Jurkat, Clone E6-1 (cell line): ENCODE results near the gene CNTN6.

ENCODE experiments used
- DNase-seq: peaks from one replicate; pipeline ENCODE4 v3.0.0-alpha.2; 2011; ENCODE audit warnings: low read depth, low spot score
- H3K4me3 ChIP-seq: 2 replicates; pipeline ENCODE4 v1.5.1; 2011; ENCODE audit warnings: mild to moderate bottlenecking, low read length, control low read depth, moderate library complexity

The CNTN6 gene

DNA sequence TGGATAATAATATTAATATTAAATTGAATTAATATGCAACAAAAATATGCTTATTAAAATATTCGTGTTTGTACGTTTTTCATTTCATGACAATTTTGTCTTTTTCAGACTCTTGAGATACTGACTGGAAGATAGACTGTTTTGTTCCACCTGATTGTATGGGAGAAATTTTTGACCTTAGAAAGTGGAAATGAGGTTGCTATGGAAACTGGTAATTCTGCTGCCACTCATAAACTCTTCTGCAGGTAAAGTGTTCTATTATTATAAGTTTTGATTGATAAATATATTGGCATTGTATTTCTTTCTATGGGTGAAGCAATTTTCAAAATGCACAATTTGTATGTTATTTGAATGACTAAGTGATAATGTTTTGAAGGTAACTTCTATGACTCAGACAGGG is 55.0 kb downstream of the CNTN6 start:
- H3K4me3 ChIP-seq, result no peak overlapping the region
- no peak for DNase-seq

DNA sequence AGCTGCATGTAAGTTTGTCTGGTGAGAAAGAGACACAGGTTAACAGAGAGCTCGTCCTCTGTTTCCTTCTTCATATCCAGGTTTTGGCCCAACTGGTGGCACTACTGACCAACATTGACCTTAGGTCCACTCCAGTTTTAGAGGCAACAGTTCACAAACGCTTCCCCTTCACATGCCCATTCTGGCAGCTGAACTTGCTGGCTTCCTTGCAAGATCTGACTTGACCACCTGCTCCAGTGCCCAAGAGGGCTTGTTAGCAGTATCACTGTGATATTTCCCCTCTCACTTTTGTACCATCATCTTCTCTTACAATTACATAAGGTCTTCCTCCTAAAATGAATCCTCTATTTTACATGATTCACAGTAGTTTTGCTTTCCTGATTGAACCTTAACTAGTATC is 71.3 kb downstream of the CNTN6 start:
- DNase-seq, result no peak
- H3K4me3 ChIP-seq, result no peak overlapping the region

DNA sequence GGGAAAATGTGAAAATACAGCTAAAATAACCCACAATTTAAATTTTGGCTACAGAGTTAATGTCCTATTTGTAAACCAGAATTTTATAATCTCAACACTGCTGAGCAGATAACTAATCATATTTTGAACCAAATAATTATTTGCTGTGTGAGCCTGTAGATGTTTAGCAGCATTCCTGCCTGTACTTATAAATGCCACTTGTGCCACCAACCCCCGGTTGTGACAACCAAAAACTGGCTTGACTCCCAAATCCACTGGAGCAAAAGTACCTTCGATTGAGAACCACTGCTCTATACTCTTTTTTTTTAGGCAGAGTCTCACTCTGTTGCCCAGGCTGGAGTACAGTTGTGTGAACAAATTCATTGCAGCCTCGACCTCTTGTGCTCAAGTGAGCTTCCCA is 78.5 kb downstream of the CNTN6 start:
- H3K4me3 ChIP-seq, result no peak overlapping the region
- no peak for DNase-seq

DNA sequence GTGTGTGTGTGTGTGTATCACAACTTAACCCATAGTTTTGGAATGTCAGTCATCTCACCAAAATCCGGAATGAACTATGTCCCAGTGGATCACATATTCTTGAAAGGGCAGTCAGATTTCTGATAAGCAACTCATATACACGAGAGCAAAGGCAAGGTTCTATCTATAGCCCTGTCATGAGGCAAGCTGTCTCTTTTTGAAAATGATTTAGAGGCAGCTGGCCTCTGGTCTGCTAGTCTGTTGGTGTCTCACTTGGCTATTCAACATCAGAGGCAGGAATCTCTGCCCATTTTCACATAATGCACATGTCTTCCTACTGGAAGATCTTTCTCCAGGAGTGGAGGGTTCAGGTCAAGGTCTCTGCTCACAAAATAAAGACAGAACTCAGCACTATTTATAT is 79.8 kb downstream of the CNTN6 start:
- H3K4me3 ChIP-seq, result no peak overlapping the region
- DNase-seq, result no peak

DNA sequence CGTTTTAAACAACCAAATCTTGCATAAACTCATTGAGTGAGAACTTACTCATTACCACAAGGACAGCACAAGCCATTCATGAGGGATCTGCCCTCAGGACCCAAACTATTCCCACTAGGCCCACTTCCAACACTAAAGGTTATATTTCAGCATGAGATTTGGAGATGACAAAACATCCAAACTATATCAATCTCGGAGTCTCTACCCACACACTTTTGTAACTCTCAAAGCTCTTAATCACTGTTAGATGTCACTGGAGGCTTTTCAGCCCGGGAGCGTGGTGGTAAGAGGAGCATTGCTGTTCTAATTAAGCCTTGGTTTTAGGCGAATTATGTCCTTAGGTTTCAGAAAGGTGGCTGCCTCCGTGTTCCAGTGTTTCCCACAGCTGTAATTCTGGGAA is 86.3 kb downstream of the CNTN6 start:
- no peak for DNase-seq

DNA sequence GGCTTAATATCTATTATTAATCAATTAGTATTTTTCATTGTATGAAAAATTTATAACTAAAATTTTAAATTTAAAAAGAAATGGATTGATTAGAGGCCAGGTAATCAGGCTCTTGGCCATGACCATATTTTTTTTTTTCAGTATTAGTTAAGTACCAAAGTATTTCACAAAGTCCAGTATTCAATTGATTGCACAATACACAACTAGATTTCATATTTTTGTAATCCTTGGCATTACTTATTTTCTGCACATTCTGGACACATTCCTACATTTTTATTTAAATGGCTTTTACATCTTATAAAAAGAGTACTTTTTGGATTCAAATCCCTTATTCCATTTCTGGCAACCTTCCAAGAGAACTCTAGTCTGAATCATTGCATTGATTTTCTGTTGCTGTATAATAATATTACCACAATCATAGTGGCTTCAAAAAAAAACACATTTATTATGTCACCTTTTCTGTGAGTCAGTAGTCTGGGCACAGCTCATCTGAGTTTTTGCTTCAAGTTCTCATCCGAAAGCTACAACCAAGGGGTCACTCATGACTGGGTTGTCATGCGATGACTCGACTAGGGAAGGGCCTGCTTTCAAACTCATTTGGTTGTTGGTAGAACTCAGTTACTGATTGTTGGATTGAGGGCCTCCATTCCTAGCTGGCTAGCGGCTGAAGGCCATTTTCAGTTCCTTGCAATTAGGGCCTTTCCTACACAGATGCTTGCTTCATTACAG is 90.7 kb downstream of the CNTN6 start:
- DNase-seq, result no peak

More for the DNA sequence above, 86.3 kb downstream of the CNTN6 start:
- H3K4me3 ChIP-seq, result no peak overlapping the region

DNA sequence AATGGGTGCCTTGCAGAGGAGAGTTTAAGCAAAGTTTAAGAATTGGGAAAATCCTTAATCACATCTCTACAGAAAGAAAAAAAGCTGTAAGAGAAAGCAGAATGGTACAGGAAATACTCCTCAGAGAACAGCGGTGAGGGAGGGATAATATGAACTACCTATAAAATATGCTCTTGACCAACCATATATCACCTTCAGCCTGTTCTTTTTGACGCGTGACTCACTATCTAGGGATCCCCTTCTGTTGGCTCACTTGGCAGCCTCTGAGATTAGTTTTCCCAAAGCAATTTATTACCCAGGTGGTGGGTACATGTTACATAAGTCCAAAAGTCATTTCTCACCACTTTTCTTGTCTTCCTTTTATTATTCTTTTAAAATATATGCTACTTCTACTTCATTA is 97.7 kb downstream of the CNTN6 start:
- no peak overlapping the region for H3K4me3 ChIP-seq
- DNase-seq, result no peak

More for the DNA sequence above, 90.7 kb downstream of the CNTN6 start:
- H3K4me3 ChIP-seq, result no peak overlapping the region

DNA sequence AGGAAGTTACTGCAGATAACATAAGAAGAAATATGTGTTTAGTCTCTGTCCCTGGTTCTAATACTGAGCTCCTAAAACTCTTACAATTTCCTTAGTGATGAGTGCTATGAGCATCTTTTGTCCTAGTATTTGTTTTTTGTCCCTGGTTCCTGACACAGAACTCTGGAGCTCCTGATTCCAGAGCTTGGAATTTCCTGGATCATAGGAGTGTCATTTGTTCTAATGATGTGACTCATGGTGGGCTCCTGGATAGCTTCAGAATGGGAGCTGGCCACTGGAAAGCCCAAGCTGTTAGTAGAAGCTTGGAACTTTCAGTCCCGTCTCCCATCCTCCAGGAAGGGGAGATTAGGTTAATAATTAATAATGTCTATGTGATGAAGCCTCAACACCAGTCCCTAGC is 98.2 kb downstream of the CNTN6 start:
- no peak overlapping the region for H3K4me3 ChIP-seq
- no peak for DNase-seq

DNA sequence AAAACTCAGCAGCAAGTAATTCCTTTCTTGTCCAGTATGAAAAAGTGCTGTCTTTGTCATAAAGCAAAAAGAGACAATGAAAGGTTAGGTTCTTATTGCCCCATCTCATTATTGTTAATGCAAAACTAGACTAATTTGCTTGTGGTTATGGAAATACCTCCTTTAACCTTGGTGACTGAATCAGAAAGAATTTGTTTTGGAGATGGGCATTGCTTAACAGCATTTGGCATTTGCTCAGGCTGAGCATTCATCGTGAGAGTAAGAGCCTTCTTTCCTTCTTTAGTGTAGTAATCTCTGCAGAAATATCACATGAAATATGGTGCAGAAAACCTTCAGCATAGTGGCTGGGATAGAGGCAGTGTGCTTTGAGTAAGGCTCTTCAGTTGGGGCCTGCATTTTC is 103.1 kb downstream of the CNTN6 start:
- H3K4me3 ChIP-seq, result no peak overlapping the region
- DNase-seq, result no peak

DNA sequence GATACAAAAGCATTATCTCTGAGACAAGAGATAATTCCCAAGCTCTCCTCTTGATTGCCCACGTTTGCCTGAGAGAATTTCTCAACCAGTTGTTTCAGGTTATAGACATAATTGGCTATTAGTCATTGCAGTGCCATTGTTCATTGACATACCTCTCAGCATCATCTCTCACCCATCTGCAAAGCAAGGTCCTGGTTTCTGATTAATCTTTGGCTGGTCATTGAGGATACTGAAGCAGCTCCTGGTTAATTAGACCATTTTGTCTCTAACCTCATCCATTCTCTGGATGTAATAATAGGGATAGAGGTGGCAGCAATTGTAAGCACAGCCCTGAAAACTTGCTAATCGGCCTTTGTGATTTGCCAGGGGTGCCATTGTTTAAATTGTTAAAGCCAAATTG is 104.2 kb downstream of the CNTN6 start:
- no peak for DNase-seq
- H3K4me3 ChIP-seq, result no peak overlapping the region

DNA sequence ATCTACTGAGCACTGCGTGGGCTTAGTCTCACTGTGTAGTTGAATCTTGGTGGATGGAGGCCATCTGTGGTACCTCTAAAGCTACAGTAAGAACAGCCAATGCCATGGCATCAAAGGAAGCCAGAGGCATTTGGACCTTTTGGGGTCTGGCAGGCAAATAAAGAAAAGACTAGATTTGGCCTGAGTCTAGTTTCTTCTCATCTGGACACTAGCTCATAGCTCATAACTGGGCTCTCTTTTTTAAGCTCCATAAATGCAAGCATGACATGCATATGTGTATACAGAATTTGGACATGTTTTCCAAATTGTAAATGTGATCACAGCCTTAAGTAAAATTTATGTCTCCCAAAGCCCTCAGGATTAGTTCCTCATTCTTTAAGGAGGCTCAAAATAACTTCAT is 107.5 kb downstream of the CNTN6 start:
- no peak for DNase-seq

DNA sequence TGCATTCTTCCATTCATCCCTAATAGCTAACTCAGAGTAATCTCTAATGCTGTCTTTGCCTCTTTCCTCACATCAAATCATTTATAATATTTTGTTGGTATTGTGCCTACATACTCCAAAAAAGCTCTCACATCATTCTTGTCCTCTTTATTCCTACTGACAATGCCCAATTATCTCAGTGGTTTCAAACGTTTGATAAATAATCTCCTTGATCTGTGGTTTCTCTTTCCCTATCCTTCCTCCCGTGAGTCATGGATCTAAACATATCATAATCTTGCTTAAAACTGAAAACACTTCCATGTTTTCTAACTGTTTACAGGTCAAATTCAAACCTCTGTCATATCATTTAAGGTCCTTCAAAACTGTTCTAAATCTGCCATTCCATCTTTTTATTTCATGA is 115.1 kb downstream of the CNTN6 start:
- no peak for DNase-seq

More for the DNA sequence above, 107.5 kb downstream of the CNTN6 start:
- no peak overlapping the region for H3K4me3 ChIP-seq

DNA sequence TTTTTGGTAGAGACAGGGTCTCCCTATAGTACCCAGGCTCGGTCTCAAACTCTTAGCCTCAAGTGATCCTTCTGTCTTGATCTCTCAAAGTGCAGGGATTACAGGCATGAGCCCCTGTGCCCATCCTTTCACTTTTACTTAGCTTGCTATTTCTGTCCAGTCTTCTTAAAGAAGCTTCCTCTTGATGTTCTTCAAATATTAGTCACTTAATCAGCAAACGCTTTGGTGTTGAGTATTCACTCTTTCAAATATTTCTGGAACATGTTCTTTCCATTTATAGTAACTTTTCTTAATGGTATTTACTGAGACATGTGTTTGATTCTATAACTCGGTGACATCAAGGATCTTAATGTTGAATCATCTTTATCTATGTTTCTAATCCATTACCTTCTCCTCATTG is 122.1 kb downstream of the CNTN6 start:
- H3K4me3 ChIP-seq, result no peak overlapping the region
- DNase-seq, result no peak

More for the DNA sequence above, 115.1 kb downstream of the CNTN6 start:
- H3K4me3 ChIP-seq, result no peak overlapping the region

DNA sequence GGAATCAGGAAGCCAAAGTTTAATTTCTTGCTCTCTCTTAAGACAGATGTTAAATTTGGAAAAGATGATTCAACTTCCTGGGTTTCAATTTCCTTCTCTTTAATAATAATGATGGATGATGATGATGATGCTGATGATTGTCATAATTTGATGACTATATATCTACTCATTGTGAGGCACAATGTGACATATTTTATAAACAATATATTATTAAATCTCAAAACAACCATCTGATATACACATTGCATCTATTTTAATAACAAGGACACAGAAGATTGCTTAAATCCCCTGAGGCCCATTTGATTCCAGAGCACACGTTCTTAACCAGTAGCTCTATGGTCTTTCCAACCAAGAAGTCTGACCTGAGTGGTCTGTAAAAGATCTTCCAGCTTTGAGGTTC is 124.0 kb downstream of the CNTN6 start:
- no peak overlapping the region for H3K4me3 ChIP-seq
- no peak for DNase-seq

DNA sequence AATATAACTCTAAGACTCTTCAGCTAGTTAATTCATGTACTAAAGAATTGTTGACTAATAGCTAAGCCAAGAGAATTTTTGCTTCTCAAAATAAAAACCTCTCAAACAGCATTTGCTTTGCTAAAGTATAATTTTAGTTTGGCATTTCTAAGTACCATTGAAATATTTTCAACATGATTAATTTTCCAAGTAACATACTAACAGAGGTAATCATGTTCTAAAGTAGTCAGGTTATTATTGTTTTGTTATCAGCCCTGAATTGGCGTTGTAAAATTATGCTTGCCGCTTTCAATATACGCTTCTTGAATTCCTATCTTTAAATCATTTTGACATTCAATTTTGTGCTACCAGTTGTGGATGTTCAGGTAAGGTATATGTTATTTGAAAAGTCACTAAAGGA is 134.3 kb downstream of the CNTN6 start:
- no peak for DNase-seq
- no peak overlapping the region for H3K4me3 ChIP-seq

DNA sequence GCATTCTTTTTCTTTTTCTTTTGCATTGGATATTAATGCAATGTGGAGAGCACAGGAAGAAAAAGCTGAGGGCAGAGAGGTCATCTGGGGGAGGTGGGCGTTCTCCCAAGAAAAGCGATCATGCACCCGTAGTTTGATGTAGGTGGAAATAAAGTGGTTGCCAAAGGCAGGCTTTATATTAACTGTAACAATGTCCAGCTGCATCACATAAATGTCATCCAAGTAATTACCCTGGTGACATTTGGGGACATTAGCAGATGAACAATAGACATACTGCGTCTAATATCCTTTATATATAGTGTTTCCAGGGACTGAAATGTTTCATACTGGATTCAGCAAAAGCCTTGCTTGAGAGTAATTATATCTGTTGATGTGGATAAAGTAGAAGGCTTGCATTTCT is 135.5 kb downstream of the CNTN6 start:
- no peak overlapping the region for H3K4me3 ChIP-seq
- no peak for DNase-seq

DNA sequence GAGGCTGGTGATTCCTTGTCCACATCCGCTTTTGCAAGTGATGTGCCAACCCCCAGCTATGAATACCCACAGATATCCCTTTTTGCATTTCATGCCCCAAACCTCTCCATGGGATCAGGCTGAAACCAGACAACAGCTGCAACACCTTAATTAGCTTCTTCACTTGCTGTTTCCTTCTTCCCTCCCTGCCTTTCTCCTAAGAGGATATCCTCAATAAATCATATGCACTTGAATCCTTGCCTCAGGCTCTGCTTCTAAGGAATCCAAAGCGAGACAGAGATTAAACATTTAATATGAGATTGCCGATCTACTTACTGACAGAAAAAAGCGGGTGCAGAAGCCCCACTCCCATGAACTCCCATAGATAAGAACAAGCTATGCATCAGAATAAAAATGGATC is 138.1 kb downstream of the CNTN6 start:
- DNase-seq, result no peak
- no peak overlapping the region for H3K4me3 ChIP-seq

DNA sequence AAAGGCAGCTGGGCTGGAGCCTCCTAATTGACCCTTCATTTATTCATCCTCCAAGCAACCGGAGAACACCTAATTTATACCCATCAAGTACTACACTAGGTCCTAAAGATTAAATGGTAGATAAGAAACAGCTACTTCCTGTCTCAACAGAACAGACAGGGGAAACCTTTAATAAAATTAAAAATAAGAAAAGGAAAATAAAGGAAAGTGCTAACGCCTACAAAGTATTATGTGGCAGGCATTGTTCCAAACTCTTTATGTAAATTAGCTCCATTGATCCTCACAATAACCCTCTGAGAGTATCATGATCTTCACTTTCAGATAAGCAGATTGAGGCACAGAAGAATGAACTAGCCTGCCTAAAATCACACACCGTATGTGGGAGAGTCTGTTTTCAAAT is 139.5 kb downstream of the CNTN6 start:
- DNase-seq, result no peak
- no peak overlapping the region for H3K4me3 ChIP-seq

DNA sequence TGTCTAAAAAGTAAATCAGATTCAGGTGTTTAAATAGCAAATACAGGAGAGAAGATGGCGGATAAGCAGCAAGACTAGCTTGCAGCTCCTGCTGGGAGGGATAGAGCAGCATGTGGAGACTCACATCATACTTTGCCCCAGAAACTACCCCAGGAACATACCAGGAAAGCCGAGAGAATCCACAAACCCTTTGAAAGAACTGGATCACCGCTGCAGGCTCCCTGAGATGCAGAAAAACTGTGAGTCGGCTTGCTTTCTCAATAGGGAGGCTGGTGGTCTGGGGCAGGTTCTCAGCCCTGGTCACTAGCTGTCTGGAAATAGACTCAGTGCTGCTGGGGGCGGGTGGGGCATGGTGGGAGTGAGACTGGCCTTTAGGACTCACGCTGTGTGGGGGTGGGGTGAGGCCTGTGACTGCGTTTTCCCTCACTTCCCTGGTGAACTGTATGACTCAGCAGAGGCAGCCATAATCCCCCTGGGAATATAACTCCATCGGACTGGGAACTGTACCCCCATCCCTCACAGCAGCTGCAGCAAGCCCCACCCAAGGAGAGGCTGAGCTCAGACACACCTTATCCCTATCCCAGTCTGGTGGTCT is 142.8 kb downstream of the CNTN6 start:
- H3K4me3 ChIP-seq, result no peak overlapping the region
- no peak for DNase-seq

DNA sequence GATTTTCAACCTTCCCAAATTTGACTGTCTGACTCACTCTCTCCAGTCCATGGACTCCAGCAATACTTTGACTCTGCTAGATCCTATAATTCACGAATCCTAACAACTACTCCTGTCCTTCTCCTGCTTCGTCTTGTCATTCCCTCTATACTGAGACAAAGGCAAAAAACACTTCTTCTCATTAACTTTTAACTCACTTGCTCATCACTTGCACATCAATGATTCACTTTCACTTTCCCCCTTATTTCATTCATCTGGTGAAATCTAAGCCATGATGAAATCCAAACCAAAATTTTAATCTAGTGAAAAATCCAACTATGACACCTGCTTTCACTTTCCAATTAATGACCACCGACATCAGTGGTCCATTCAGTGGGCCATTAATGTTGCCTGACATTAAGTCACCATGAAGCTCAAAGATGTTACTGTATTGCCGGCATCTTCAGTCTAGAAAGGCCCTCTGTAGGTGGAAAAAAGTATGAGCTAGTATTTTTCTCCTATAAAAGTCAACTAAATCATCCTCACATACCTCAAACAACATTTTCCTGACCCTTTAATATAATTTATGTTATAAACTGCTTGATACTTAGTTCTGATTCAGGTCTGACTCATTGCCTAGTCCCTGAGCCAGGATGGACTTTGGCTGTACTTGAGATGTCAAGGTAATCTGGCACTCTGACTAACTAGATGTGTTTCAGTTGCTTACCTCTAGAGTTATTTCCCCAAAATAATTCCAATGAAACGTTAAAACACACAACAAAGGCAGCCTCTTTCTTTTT is 158.6 kb downstream of the CNTN6 start:
- no peak overlapping the region for H3K4me3 ChIP-seq
- peak; percentile 5 for DNase-seq
